Endothelial cell of hepatic sinusoid (primary cell): ENCODE measurements around the gene AHSA1.

ENCODE experiments used
- in situ Hi-C: cut with HindIII; loops from 2 replicates; pipeline ENCODE4 v1.10.0; 2017; ENCODE audit warnings: low sequenced_read_pairs

The AHSA1 gene

GRCh38 chr14:77507762-77508161 is 49.9 kb downstream of the AHSA1 start:
- in situ Hi-C loops: no loop called here

- in situ Hi-C loops: no loop called here
Observed at GRCh38 chr14:77508249-77508648, 50.4 kb downstream of the AHSA1 start.

- in situ Hi-C loops: no loop called here
Observed at GRCh38 chr14:77508876-77509275, 51.0 kb downstream of the AHSA1 start.

- in situ Hi-C loops: no loop called here
Observed at GRCh38 chr14:77509366-77509765, 51.5 kb downstream of the AHSA1 start.

GRCh38 chr14:77511486-77512162 is 53.7 kb downstream of the AHSA1 start:
- in situ Hi-C loops: no loop called here

- in situ Hi-C loops: no loop called here
Observed at GRCh38 chr14:77516126-77516525, 58.2 kb downstream of the AHSA1 start.
